Left cardiac atrium (tissue), 2 donors: ENCODE results near the gene ITGB7. TPM values are rescaled to one million over a fixed set of nuclear protein-coding genes. Genes with fewer than 3 reads are reported as not detected.

Experiments used
- total RNA-seq, 2 donors: library from RNA; stranded (reverse); fragmentation: NEBNext Ultra II Directional; extraction: Animal tissue kit (Norgen Biotek cat#: 25700); gene quantifications; one replicate each; pipeline ENCODE4 v1.2.1, GENCODE V29; 2021
- donor health status: DM: no; HTN: yes; CAD: no; lungs with severe emphysema.
- donor health status: DM: yes; HTN: yes; CAD: no.

ITGB7 gene
- total RNA-seq, 2 donors from 2014 or later = 0.81 to 2.1 TPM

Other genes starting within 250 kb of the ITGB7 start
- gene EIF4B, start 200.8 kb downstream of the ITGB7 start, total RNA-seq = 100 to 1,000 TPM; 332 to 341 TPM
- 100 to 1,000 TPM; 108 to 122 TPM for gene TNS2, start 157.2 kb downstream of the ITGB7 start, total RNA-seq
- gene SPRYD3, start 127.9 kb downstream of the ITGB7 start, total RNA-seq = 10 to 100 TPM; 34.3 to 51.3 TPM
- gene IGFBP6, start 109.6 kb downstream of the ITGB7 start, total RNA-seq = 100 to 1,000 TPM; 134 to 139 TPM
- gene SOAT2, start 103.8 kb downstream of the ITGB7 start, total RNA-seq = not detected
- gene ZNF740, start 26.5 kb downstream of the ITGB7 start, total RNA-seq = 10 to 100 TPM; 19.0 to 20.0 TPM
- gene CSAD, start 26.3 kb downstream of the ITGB7 start, total RNA-seq = 10 to 100 TPM; 16.8 to 19.7 TPM
- gene RARG, start 25.0 kb upstream of the ITGB7 start, total RNA-seq = 10 to 100 TPM; 13.5 to 24.1 TPM
- gene ESPL1, start 61.0 kb upstream of the ITGB7 start, total RNA-seq = 1 to 10 TPM in 1 of 2 donors, under 1 TPM in 1; 0.58 to 1.3 TPM
- gene PFDN5, start 88.3 kb upstream of the ITGB7 start, total RNA-seq = 100 to 1,000 TPM; 345 to 377 TPM
- gene MYG1, start 92.4 kb upstream of the ITGB7 start, total RNA-seq = 10 to 100 TPM; 35.0 to 37.0 TPM
- gene AAAS, start 114.4 kb upstream of the ITGB7 start, total RNA-seq = 10 to 100 TPM; 35.7 to 40.3 TPM
- not detected for gene SP7, start 129.1 kb upstream of the ITGB7 start, total RNA-seq
- 10 to 100 TPM; 31.3 to 33.4 TPM for gene SP1, start 172.9 kb upstream of the ITGB7 start, total RNA-seq
- gene AMHR2, start 216.6 kb upstream of the ITGB7 start, total RNA-seq = under 1 TPM in 1 of 2 donors, not detected in 1; 0.34 TPM
- 10 to 100 TPM; 73.5 to 90.2 TPM for gene PRR13, start 234.5 kb upstream of the ITGB7 start, total RNA-seq
- gene PCBP2, start 244.9 kb upstream of the ITGB7 start, total RNA-seq = 100 to 1,000 TPM; 504 to 545 TPM